ENCODE measurements around the gene CEP76.

GRCh38 chr18:12726331-12726730 is 23.8 kb upstream of the CEP76 start:
- TF ChIP-seq CTCF (IDR thresholded peaks at IDR 0.05) (no peak), EZH2phosphoT487 (IDR thresholded peaks at IDR 0.05; ENCODE audit: borderline replicate concordance, low read depth) (no peak), GABPA (IDR thresholded peaks at IDR 0.05; ENCODE audit: low read depth) (no peak), FOXM1 (IDR thresholded peaks at IDR 0.05; ENCODE audit: low read depth) (no peak), SIN3A (IDR thresholded peaks at IDR 0.05; ENCODE audit: borderline replicate concordance, low read depth, low read length) (no peak), GATA2 (CRISPR knock-in tag; IDR thresholded peaks at IDR 0.05) (no peak)
- TF ChIP-seq, protein P1, sequence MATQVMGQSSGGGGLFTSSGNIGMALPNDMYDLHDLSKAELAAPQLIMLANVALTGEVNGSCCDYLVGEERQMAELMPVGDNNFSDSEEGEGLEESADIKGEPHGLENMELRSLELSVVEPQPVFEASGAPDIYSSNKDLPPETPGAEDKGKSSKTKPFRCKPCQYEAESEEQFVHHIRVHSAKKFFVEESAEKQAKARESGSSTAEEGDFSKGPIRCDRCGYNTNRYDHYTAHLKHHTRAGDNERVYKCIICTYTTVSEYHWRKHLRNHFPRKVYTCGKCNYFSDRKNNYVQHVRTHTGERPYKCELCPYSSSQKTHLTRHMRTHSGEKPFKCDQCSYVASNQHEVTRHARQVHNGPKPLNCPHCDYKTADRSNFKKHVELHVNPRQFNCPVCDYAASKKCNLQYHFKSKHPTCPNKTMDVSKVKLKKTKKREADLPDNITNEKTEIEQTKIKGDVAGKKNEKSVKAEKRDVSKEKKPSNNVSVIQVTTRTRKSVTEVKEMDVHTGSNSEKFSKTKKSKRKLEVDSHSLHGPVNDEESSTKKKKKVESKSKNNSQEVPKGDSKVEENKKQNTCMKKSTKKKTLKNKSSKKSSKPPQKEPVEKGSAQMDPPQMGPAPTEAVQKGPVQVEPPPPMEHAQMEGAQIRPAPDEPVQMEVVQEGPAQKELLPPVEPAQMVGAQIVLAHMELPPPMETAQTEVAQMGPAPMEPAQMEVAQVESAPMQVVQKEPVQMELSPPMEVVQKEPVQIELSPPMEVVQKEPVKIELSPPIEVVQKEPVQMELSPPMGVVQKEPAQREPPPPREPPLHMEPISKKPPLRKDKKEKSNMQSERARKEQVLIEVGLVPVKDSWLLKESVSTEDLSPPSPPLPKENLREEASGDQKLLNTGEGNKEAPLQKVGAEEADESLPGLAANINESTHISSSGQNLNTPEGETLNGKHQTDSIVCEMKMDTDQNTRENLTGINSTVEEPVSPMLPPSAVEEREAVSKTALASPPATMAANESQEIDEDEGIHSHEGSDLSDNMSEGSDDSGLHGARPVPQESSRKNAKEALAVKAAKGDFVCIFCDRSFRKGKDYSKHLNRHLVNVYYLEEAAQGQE (IDR thresholded peaks at IDR 0.05; ENCODE audit: low read depth, low read length), result no peak
